ENCODE results near the gene WAC. TPM values are rescaled to one million over a fixed set of nuclear protein-coding genes. Genes with fewer than 3 reads are reported as not detected.

Gene WAC
- polyA plus RNA-seq, 1 donor from 2014 or later: 63.9 TPM

GRCh38 chr10:28552775-28553174 is 19.9 kb downstream of the WAC start:
- Histone ChIP-seq H3K27me3 (ENCODE audit: insufficient read depth, low read depth, low read length) (no peaks in the 10 kb centered on the region), H3K9me2 (ENCODE audit: insufficient read depth, low read length) (no peaks in the 10 kb centered on the region), H2AFZ (ENCODE audit: low read depth, low read length) (no peak overlapping the region), H3K9me3 (ENCODE audit: low read length) (no peaks in the 10 kb centered on the region), H3K4me3 (ENCODE audit: low read length) (no peak overlapping the region), H3K9ac (ENCODE audit: low read length) (no peak overlapping the region), H4K20me1 (ENCODE audit: insufficient read depth) (peaks cover 3% of the 10 kb centered on the region), H3F3A (ENCODE audit: insufficient read depth, low read length, poor library complexity, severe bottlenecking) (no peaks in the 10 kb centered on the region), H3K27ac (ENCODE audit: low read length) (no peak overlapping the region), H3K79me2 (replicated peaks; ENCODE audit: insufficient read depth, low read length) (peaks cover 93% of the 10 kb centered on the region), H3K4me2 (ENCODE audit: low read length) (no peak overlapping the region), H3K36me3 (ENCODE audit: insufficient read depth, low read length) (peaks cover 5% of the 10 kb centered on the region)
- TF ChIP-seq MXI1 (conservative IDR thresholded peaks at IDR 0.05; ENCODE audit: poor library complexity, severe bottlenecking): no peak
- TF ChIP-seq TAF1 (IDR thresholded peaks at IDR 0.05; ENCODE audit: low read depth): no peak
- TF ChIP-seq CTCF (IDR thresholded peaks at IDR 0.05; ENCODE audit: poor library complexity, severe bottlenecking): no peak
- no peak for TF ChIP-seq SMC3 (conservative IDR thresholded peaks at IDR 0.05; ENCODE audit: poor library complexity)
- TF ChIP-seq POLR2AphosphoS5 (IDR thresholded peaks at IDR 0.05): no peak
- TF ChIP-seq EP300 (conservative IDR thresholded peaks at IDR 0.05; ENCODE audit: poor library complexity, severe bottlenecking): no peak
- no peak for TF ChIP-seq RAD21 (conservative IDR thresholded peaks at IDR 0.05)
- TF ChIP-seq EZH2 (IDR thresholded peaks at IDR 0.05; ENCODE audit: borderline replicate concordance, insufficient read depth, low read length, poor library complexity, severe bottlenecking): no peak

GRCh38 chr10:28554009-28554408 is 21.1 kb downstream of the WAC start:
- H3K4me2 ChIP-seq (ENCODE audit: low read length): no peak overlapping the region
- no peak overlapping the region for H3K9ac ChIP-seq (ENCODE audit: low read length)
- H3K9me2 ChIP-seq (ENCODE audit: insufficient read depth, low read length): no peaks in the 10 kb centered on the region
- peaks cover 3% of the 10 kb centered on the region for H4K20me1 ChIP-seq (ENCODE audit: insufficient read depth)
- H3K9me3 ChIP-seq (ENCODE audit: low read length): no peaks in the 10 kb centered on the region
- no peak overlapping the region for H3K27ac ChIP-seq (ENCODE audit: low read length)
- TF ChIP-seq POLR2AphosphoS5 (IDR thresholded peaks at IDR 0.05) (no peak), EZH2 (IDR thresholded peaks at IDR 0.05; ENCODE audit: borderline replicate concordance, insufficient read depth, low read length, poor library complexity, severe bottlenecking) (no peak), CTCF (IDR thresholded peaks at IDR 0.05; ENCODE audit: poor library complexity, severe bottlenecking) (no peak), MXI1 (conservative IDR thresholded peaks at IDR 0.05; ENCODE audit: poor library complexity, severe bottlenecking) (no peak), TAF1 (IDR thresholded peaks at IDR 0.05; ENCODE audit: low read depth) (no peak), EP300 (conservative IDR thresholded peaks at IDR 0.05; ENCODE audit: poor library complexity, severe bottlenecking) (no peak), RAD21 (conservative IDR thresholded peaks at IDR 0.05) (no peak), SMC3 (conservative IDR thresholded peaks at IDR 0.05; ENCODE audit: poor library complexity) (no peak), REST (IDR thresholded peaks at IDR 0.05; ENCODE audit: borderline replicate concordance) (no peak)
- no peaks in the 10 kb centered on the region for H3F3A ChIP-seq (ENCODE audit: insufficient read depth, low read length, poor library complexity, severe bottlenecking)
- H3K27me3 ChIP-seq (ENCODE audit: insufficient read depth, low read depth, low read length): no peaks in the 10 kb centered on the region
- no peak overlapping the region for H3K4me3 ChIP-seq (ENCODE audit: low read length)
- no peak overlapping the region for H2AFZ ChIP-seq (ENCODE audit: low read depth, low read length)
- H3K79me2 ChIP-seq (replicated peaks; ENCODE audit: insufficient read depth, low read length): peaks cover 95% of the 10 kb centered on the region
- H3K36me3 ChIP-seq (ENCODE audit: insufficient read depth, low read length): peaks cover 5% of the 10 kb centered on the region
